Anterior cingulate cortex (tissue), 58 donors: ENCODE results near the gene TBXA2R.

Experiments used
- DNase-seq, 58 donors: peaks; one replicate each; lab custom pipeline; 2025; lab: John Stamatoyannopoulos, UW

The TBXA2R gene

GRCh38 chr19:3608079-3608641, 1.5 kb upstream of the TBXA2R start:
- no peak for DNase-seq

- no peak for DNase-seq
These were observed 816 bp upstream of the TBXA2R start for GRCh38 chr19:3607303-3608078.

DNA sequence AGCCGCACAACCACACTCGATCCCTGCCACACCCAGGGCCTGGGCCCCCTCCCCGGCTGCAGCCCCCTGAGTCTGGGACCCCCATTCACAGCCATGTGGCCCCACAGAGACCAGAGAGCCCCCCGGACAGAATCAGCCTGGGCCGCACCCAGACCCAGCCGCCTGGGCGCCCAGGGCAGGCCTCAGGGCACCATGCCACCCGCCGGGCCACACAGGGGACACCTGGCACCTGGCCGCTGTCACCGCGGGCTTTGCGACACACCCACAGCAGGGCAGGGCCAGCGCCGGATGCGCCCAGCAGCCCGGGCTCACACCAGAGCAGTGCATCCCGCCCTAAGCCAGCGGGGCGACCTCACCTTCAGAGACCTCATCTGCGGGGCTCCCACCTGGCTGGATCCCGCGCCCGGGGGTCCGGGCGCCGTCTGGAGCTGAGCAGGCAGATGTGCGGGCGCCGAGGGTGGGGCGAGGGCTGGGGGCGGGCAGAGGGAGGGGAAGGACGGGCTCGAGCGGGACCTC, 443 bp downstream of the TBXA2R start:
- no peak for DNase-seq

- DNase-seq = no peak
These were observed 905 bp downstream of the TBXA2R start for GRCh38 chr19:3605770-3606169.

- DNase-seq = no peak
These were observed 1.3 kb downstream of the TBXA2R start for GRCh38 chr19:3605361-3605760.

DNA sequence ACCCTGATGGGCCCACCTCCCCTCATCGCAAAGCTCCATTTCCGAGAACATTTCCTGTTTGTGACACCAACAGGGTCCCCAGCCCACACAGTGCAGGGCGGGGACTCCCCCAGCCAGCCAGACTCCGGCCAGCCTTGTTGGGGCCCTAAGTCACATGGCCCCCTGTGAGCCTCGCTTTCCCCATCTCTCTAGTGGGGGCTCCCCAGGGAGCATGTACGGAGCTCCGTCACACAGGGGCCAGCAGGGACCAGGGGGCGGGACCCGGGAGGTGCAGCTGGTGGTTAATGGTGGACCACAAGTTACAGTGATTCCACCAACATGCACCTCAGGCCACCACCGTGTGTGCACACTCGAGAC, 1.7 kb downstream of the TBXA2R start:
- no peak for DNase-seq

- DNase-seq = no peak
These were observed 2.3 kb downstream of the TBXA2R start for GRCh38 chr19:3604227-3604986.

DNA sequence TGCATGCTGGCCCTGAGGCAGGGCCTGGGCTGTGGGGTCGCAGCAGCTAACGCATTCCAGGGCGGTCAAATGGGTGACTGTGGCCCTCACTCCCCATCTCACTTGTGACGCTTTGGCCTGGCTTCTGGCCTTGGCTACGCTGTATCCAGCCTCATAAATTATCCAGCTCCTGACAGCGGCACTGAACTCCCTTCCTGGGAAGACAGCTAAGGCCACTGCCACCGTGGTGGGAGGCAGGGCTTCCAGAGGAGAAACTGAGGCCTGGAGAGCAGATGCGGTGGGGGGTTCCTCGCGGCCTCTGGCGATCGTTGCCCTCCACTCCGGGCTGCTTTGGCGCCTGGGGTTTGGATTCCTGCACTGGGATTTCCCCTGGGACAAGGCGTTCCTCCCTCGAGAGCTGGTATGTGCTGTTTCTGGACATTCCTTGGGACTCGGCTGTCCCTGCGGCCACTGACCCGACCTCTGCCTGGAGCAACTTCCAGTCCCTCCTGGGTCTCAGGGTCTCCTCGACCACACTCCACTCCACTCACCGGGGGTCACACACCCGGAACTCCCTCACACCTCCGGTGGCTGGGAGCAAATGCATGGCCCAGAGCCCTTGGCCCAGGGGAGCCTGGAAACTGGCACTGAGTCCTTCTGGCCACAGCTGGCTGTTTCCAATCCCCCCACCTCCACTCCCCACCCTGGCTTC, 3.4 kb downstream of the TBXA2R start:
- DNase-seq = no peak

- DNase-seq = no peak
These were observed 5.7 kb downstream of the TBXA2R start for GRCh38 chr19:3601021-3601420.

- no peak for DNase-seq
These were observed 6.9 kb downstream of the TBXA2R start for GRCh38 chr19:3599776-3600187.

DNA sequence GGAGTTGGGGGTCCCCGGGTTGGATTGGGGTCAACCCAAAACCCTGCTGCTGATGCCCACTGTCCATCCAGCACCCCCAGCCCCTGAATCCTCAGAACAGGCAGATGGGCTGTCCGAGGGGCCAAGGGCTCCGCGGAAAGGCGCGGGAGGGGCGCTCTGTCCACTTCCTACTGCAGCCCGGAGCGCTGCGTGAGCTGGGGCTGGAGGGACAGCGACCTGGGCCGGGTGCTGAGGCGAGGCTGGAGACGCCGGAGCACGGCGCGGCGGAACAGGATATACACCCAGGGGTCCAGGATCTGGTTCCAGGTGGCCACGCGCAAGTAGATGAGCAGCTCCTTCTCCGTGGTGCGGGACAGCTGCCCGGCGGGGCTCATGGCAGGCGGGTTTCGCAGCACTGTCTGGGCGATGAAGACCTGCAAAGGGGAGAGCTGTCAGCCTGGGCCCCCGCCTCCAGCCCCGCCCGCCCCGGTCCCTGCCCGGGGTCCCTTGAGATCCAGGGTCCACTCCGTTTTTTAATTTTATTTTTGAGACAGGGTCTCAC, 11.1 kb downstream of the TBXA2R start:
- no peak for DNase-seq

GRCh38 chr19:3593156-3593555, 13.5 kb downstream of the TBXA2R start:
- DNase-seq = no peak

- no peak for DNase-seq
These were observed 14.6 kb downstream of the TBXA2R start for GRCh38 chr19:3591876-3592613.

- no peak for DNase-seq
These were observed 15.6 kb downstream of the TBXA2R start for GRCh38 chr19:3590991-3591659.

GRCh38 chr19:3589949-3590348, 16.7 kb downstream of the TBXA2R start:
- DNase-seq = no peak

DNA sequence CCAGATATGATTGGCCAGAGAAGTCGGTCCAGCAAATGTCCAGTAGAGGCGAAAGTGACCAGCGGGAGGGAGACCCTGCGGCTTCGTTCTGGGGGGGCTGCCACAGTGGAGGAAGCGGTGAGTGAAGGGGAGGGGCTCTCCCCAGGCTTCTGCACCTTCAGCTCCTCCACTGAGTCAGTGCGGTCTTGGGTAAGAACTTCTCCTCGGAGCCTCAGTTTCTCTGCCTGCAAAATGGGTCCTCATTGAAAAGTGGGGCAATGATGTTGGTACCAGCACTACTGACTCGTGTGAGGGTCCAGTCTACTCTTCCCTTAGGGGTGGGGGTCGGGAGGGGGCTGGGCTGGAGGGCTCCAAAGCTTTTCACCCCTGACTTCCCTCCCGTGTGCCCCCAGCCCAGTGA, 17.2 kb downstream of the TBXA2R start:
- DNase-seq = no peak

- no peak for DNase-seq
These were observed 19.8 kb downstream of the TBXA2R start for GRCh38 chr19:3586707-3587346.

DNA sequence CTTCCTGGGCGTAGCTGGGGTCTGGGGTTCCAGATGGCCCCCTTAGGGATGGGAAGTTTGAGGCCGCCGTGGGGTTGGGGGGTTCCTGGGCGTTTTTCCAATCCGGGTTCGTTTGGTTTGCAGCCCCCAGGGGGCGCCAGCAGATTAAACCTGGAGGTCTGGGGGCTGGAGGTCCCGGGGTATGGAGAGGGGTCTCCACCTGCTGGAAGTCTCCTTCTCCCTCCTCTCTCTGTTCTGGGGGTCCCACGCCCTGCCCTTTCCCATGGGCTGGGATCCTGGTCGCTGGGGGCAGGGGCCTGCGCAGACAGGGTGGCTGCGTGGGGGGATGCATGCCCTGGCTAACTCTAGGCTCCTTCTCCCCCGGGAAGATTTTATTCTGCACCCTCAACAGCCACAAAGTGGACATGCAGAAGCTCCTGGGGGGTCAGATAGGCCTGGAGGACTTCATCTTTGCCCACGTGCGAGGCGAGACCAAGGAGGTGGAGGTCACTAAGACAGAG, 20.5 kb downstream of the TBXA2R start:
- DNase-seq = no peak
